Measurements from ENCODE around the gene SUFU. TPM values are rescaled to one million over a fixed set of nuclear protein-coding genes. Genes with fewer than 3 reads are reported as not detected.

SUFU gene
- total and polyA plus RNA-seq, 4 donors: 3.5 to 14.8 (median 9.8) TPM

- Histone ChIP-seq H3K9me3 (ENCODE audit: control insufficient read depth in 4 of 4, insufficient read depth in 3 of 4, low read length in 3 of 4) (no peaks in the 10 kb centered on the region), H3K27ac (ENCODE audit: low read depth in 1 of 2, low read length in 1 of 2) (no peak overlapping the region), H3K9ac (ENCODE audit: insufficient read depth in 1 of 2, low read length in 2 of 2) (no peak overlapping the region), H3K27me3 (ENCODE audit: control insufficient read depth in 3 of 3, insufficient read depth in 3 of 3, low read length in 2 of 3) (no peaks in the 10 kb centered on the region), H3K36me3 (ENCODE audit: control insufficient read depth in 4 of 4, insufficient read depth in 4 of 4, low read length in 4 of 4) (peaks cover 0 to 4% (median 3%) of the 10 kb centered on the region in 4 donors), H3K4me3 (no peak overlapping the region), H3K4me1 (ENCODE audit: control insufficient read depth in 5 of 5, insufficient read depth in 5 of 5, low read length in 5 of 5) (peaks cover 0 to 3% (median 0%) of the 10 kb centered on the region in 5 donors)
- ATAC-seq (ENCODE audit: insufficient read depth, low FRiP score): no peak
- WGBS, 2 donors: 95 to 100% methylated on average over 7 of the region's 7 CpGs
- TF ChIP-seq, protein P1, sequence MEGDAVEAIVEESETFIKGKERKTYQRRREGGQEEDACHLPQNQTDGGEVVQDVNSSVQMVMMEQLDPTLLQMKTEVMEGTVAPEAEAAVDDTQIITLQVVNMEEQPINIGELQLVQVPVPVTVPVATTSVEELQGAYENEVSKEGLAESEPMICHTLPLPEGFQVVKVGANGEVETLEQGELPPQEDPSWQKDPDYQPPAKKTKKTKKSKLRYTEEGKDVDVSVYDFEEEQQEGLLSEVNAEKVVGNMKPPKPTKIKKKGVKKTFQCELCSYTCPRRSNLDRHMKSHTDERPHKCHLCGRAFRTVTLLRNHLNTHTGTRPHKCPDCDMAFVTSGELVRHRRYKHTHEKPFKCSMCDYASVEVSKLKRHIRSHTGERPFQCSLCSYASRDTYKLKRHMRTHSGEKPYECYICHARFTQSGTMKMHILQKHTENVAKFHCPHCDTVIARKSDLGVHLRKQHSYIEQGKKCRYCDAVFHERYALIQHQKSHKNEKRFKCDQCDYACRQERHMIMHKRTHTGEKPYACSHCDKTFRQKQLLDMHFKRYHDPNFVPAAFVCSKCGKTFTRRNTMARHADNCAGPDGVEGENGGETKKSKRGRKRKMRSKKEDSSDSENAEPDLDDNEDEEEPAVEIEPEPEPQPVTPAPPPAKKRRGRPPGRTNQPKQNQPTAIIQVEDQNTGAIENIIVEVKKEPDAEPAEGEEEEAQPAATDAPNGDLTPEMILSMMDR (IDR thresholded peaks at IDR 0.05; ENCODE audit: control extremely low read depth, extremely low read depth): no peak
- no peak for DNase-seq
These were observed 31.8 kb downstream of the SUFU start for GRCh38 chr10:102535481-102536147.

GRCh38 chr10:102537367-102537766 is 33.6 kb downstream of the SUFU start:
- TF ChIP-seq, protein P1 (IDR thresholded peaks at IDR 0.05; ENCODE audit: control extremely low read depth, extremely low read depth): no peak
- H3K9ac ChIP-seq (ENCODE audit: insufficient read depth in 1 of 2, low read length in 2 of 2): no peak overlapping the region
- ATAC-seq (ENCODE audit: insufficient read depth, low FRiP score) (no peak), DNase-seq (no peak)
- peaks cover 0 to 3% (median under 1%) of the 10 kb centered on the region in 4 donors for H3K36me3 ChIP-seq (ENCODE audit: control insufficient read depth in 4 of 4, insufficient read depth in 4 of 4, low read length in 4 of 4)
- H3K4me1 ChIP-seq (ENCODE audit: control insufficient read depth in 5 of 5, insufficient read depth in 5 of 5, low read length in 5 of 5): peaks cover 0 to 3% (median 0%) of the 10 kb centered on the region in 5 donors
- no peaks in the 10 kb centered on the region for H3K27me3 ChIP-seq (ENCODE audit: control insufficient read depth in 3 of 3, insufficient read depth in 3 of 3, low read length in 2 of 3)
- no peaks in the 10 kb centered on the region for H3K9me3 ChIP-seq (ENCODE audit: control insufficient read depth in 4 of 4, insufficient read depth in 3 of 4, low read length in 3 of 4)
- no peak overlapping the region for H3K27ac ChIP-seq (ENCODE audit: low read depth in 1 of 2, low read length in 1 of 2)
- no peak overlapping the region for H3K4me3 ChIP-seq

DNA sequence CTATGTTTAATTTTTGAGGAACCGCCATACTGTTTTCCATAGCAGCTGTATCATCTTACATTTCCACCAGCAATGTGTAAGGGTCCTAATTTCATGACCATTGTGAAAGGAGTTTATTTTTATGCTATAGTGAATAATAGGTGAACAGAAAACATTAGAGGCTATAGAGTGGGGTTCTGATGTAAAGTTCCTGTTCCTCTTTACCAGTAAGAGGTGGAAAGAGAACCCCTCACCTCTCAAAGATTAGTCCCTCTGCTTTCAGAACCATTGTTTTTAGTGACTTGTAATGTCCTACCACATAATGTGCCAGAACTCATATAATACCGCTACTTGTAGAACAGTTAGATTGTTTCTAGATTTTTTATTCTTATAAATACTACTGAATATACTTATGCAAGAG is 34.2 kb downstream of the SUFU start:
- no peak overlapping the region for H3K4me3 ChIP-seq
- TF ChIP-seq, protein P1 (IDR thresholded peaks at IDR 0.05; ENCODE audit: control extremely low read depth, extremely low read depth): no peak
- ATAC-seq (ENCODE audit: insufficient read depth, low FRiP score) (no peak), DNase-seq (no peak)
- no peak overlapping the region for H3K9ac ChIP-seq (ENCODE audit: insufficient read depth in 1 of 2, low read length in 2 of 2)
- H3K4me1 ChIP-seq (ENCODE audit: control insufficient read depth in 5 of 5, insufficient read depth in 5 of 5, low read length in 5 of 5): peaks cover 0 to 3% (median 0%) of the 10 kb centered on the region in 5 donors
- no peaks in the 10 kb centered on the region for H3K27me3 ChIP-seq (ENCODE audit: control insufficient read depth in 3 of 3, insufficient read depth in 3 of 3, low read length in 2 of 3)
- 97 to 100% methylated on average over 2 of the region's 2 CpGs for WGBS, 2 donors
- no peaks in the 10 kb centered on the region for H3K36me3 ChIP-seq (ENCODE audit: control insufficient read depth in 4 of 4, insufficient read depth in 4 of 4, low read length in 4 of 4)
- H3K9me3 ChIP-seq (ENCODE audit: control insufficient read depth in 4 of 4, insufficient read depth in 3 of 4, low read length in 3 of 4): no peaks in the 10 kb centered on the region
- H3K27ac ChIP-seq (ENCODE audit: low read depth in 1 of 2, low read length in 1 of 2): no peak overlapping the region

DNA sequence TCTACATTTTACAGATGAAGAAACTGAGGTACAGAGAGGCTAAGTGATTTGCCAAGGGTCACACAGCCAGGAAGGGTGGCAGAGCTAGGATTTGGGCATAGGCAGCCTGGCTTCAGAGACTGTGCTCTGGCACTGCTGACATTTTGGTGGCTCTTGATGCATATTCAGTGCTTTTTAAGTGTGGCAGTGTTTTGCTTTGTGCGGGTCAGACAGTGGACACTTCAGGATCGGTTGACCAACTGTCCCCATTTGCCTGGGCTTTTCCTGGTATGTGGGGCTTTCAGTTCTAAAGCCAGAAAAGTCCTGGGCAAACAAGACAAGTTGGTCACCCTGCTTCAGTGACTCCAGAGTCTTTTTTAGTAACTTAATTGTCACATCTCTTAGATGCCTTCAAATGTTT is 35.0 kb downstream of the SUFU start:
- Histone ChIP-seq H3K9me3 (ENCODE audit: control insufficient read depth in 4 of 4, insufficient read depth in 3 of 4, low read length in 3 of 4) (no peaks in the 10 kb centered on the region), H3K4me1 (ENCODE audit: control insufficient read depth in 5 of 5, insufficient read depth in 5 of 5, low read length in 5 of 5) (peaks cover 0 to 3% (median 0%) of the 10 kb centered on the region in 5 donors), H3K9ac (ENCODE audit: insufficient read depth in 1 of 2, low read length in 2 of 2) (no peak overlapping the region), H3K4me3 (no peak overlapping the region), H3K27me3 (ENCODE audit: control insufficient read depth in 3 of 3, insufficient read depth in 3 of 3, low read length in 2 of 3) (no peaks in the 10 kb centered on the region), H3K27ac (ENCODE audit: low read depth in 1 of 2, low read length in 1 of 2) (no peak overlapping the region), H3K36me3 (ENCODE audit: control insufficient read depth in 4 of 4, insufficient read depth in 4 of 4, low read length in 4 of 4) (no peaks in the 10 kb centered on the region)
- no peak for ATAC-seq (ENCODE audit: insufficient read depth, low FRiP score)
- 79 to 91% methylated on average over 2 of the region's 2 CpGs for WGBS, 2 donors
- DNase-seq: no peak
- TF ChIP-seq, protein P1 (IDR thresholded peaks at IDR 0.05; ENCODE audit: control extremely low read depth, extremely low read depth): no peak

All from lung (tissue), 12 donors.